GM21447 (cell line): ENCODE measurements around the gene GLP1R.

ENCODE experiments used
- ATAC-seq: cut with Tn5 transposase; IDR thresholded peaks from one replicate; pipeline ENCODE4 v1.9.1; 2021; ENCODE audit not compliant: unreplicated experiment

GLP1R gene

GRCh38 chr6:39048481-39049399 lies at the start of gene GLP1R:
TSS of gene GLP1R (plus strand) at chr6:39048781. CDS start at chr6:39048841, 60 bp downstream.
- no peak for ATAC-seq

- ATAC-seq: no peak
Measured at GRCh38 chr6:39003072-39003471, 45.5 kb upstream of the GLP1R start.

GRCh38 chr6:39003492-39003891 lies 45.1 kb upstream of the GLP1R start:
- ATAC-seq: no peak

- ATAC-seq: no peak
Measured at GRCh38 chr6:39004801-39005200, 43.8 kb upstream of the GLP1R start.

- ATAC-seq: no peak
Measured at GRCh38 chr6:39005774-39006173, 42.8 kb upstream of the GLP1R start.

- no peak for ATAC-seq
Measured at GRCh38 chr6:39007575-39007974, 41.0 kb upstream of the GLP1R start.

- no peak for ATAC-seq
Measured at GRCh38 chr6:39008737-39009136, 39.8 kb upstream of the GLP1R start.

- ATAC-seq: no peak
Measured at GRCh38 chr6:39009476-39009875, 39.1 kb upstream of the GLP1R start.

GRCh38 chr6:39016839-39017546 lies 31.6 kb upstream of the GLP1R start:
- no peak for ATAC-seq

- no peak for ATAC-seq
Measured at GRCh38 chr6:39017547-39017880, 31.1 kb upstream of the GLP1R start.

- ATAC-seq: no peak
Measured at GRCh38 chr6:39018103-39018502, 30.5 kb upstream of the GLP1R start.

GRCh38 chr6:39020136-39020535 lies 28.4 kb upstream of the GLP1R start:
- no peak for ATAC-seq

- ATAC-seq: no peak
Measured at GRCh38 chr6:39021041-39021440, 27.5 kb upstream of the GLP1R start.

- ATAC-seq: no peak
Measured at GRCh38 chr6:39021779-39022178, 26.8 kb upstream of the GLP1R start.

GRCh38 chr6:39026175-39026574 lies 22.4 kb upstream of the GLP1R start:
- no peak for ATAC-seq

GRCh38 chr6:39029156-39030011 lies 19.2 kb upstream of the GLP1R start:
- ATAC-seq: no peak

- ATAC-seq: no peak
Measured at GRCh38 chr6:39035681-39036080, 12.9 kb upstream of the GLP1R start.

GRCh38 chr6:39037082-39037508 lies 11.5 kb upstream of the GLP1R start:
- no peak for ATAC-seq

GRCh38 chr6:39037707-39038106 lies 10.9 kb upstream of the GLP1R start:
- no peak for ATAC-seq

GRCh38 chr6:39040080-39040673 lies 8.4 kb upstream of the GLP1R start:
- ATAC-seq: no peak

GRCh38 chr6:39041072-39041471 lies 7.5 kb upstream of the GLP1R start:
- ATAC-seq: no peak
